Liver (tissue), 9 donors: ENCODE measurements around the gene FNBP1L. TPM values are rescaled to one million over a fixed set of nuclear protein-coding genes. Genes with fewer than 3 reads are reported as not detected.

Experiments used
- DNase-seq: peaks from one replicate; pipeline ENCODE4 v3.0.0-alpha.2; 2017; ENCODE audit warnings: low spot score
- H3K27ac ChIP-seq, 2 donors: one replicate each; pipeline ENCODE4 v1.7.0; 2013; ENCODE audit warnings: inconsistent platforms in 2 of 2, low read length in 2 of 2, control low read depth in 1 of 2, low read depth in 1 of 2, mild to moderate bottlenecking in 1 of 2
- H3K27me3 ChIP-seq, 4 donors: one replicate each; pipeline versions ENCODE4 v1.6.1 to v1.7.0; 2013; ENCODE audit warnings: low read length in 3 of 4, inconsistent platforms in 1 of 4, mild to moderate bottlenecking in 1 of 4, moderate library complexity in 1 of 4; ENCODE audit not compliant: control insufficient read depth in 4 of 4, insufficient read depth in 4 of 4
- H3K36me3 ChIP-seq, 4 donors: one replicate each; pipeline versions ENCODE4 v1.6.1 to v1.7.0; 2013; ENCODE audit warnings: low read length in 3 of 4, mild to moderate bottlenecking in 3 of 4, low read depth in 1 of 4, moderate library complexity in 1 of 4; ENCODE audit not compliant: control insufficient read depth in 4 of 4, insufficient read depth in 3 of 4
- H3K4me1 ChIP-seq, 4 donors: one replicate each; pipeline versions ENCODE4 v1.6.1 to v1.7.0; 2013; ENCODE audit warnings: low read length in 3 of 4, mild to moderate bottlenecking in 3 of 4, moderate library complexity in 1 of 4; ENCODE audit not compliant: control insufficient read depth in 4 of 4, insufficient read depth in 4 of 4
- H3K4me3 ChIP-seq, 3 donors: one replicate each; pipeline versions ENCODE4 v1.6.1 to v1.7.0; 2013; ENCODE audit warnings: low read length in 3 of 3, control low read depth in 1 of 3, low read depth in 1 of 3, mild to moderate bottlenecking in 1 of 3
- H3K9ac ChIP-seq, 2 donors: one replicate each; pipeline ENCODE4 v1.7.0; 2013; ENCODE audit warnings: low read length in 2 of 2, mild to moderate bottlenecking in 2 of 2, moderate library complexity in 2 of 2, control low read depth in 1 of 2, low read depth in 1 of 2
- H3K9me3 ChIP-seq, 4 donors: one replicate each; pipeline versions ENCODE4 v1.6.1 to v1.7.0; 2013; ENCODE audit warnings: low read length in 3 of 4; ENCODE audit not compliant: control insufficient read depth in 4 of 4
- ATF3 ChIP-seq: IDR thresholded peaks from 2 replicates; pipeline ENCODE4 v1.6.1; 2016; ENCODE audit warnings: antibody characterized with exemption
- CTCF ChIP-seq: fragments of 150-350 bp; IDR thresholded peaks from 2 replicates; pipeline ENCODE4 v1.5.1; 2017; ENCODE audit warnings: improper control_type of control experiment, low read depth, low read length; ENCODE audit not compliant: missing input control
- FOXA1 ChIP-seq: IDR thresholded peaks from 2 replicates; pipeline ENCODE4 v1.6.1; 2016; ENCODE audit warnings: antibody characterized with exemption
- FOXA2 ChIP-seq: IDR thresholded peaks from 2 replicates; pipeline ENCODE4 v1.6.1; 2016; ENCODE audit warnings: antibody characterized with exemption
- GABPA ChIP-seq, 2 donors: IDR thresholded peaks in 1 of 2; conservative IDR thresholded peaks in 1 of 2; 2 replicates each; pipeline ENCODE4 v1.6.1; 2016; ENCODE audit warnings: antibody characterized with exemption in 2 of 2, mild to moderate bottlenecking in 1 of 2, moderate library complexity in 1 of 2
- HNF4A ChIP-seq, 2 donors: conservative IDR thresholded peaks; 2 replicates each; pipeline ENCODE4 v1.6.1; 2016; ENCODE audit warnings: antibody characterized with exemption in 2 of 2, mild to moderate bottlenecking in 2 of 2
- HNF4G ChIP-seq: IDR thresholded peaks from 2 replicates; pipeline ENCODE4 v1.6.1; 2016; ENCODE audit warnings: antibody characterized with exemption
- JUND ChIP-seq, 2 donors: IDR thresholded peaks; 2 replicates each; pipeline ENCODE4 v1.6.1; 2016; ENCODE audit warnings: antibody characterized with exemption in 2 of 2
- MAX ChIP-seq: IDR thresholded peaks from 2 replicates; pipeline ENCODE4 v1.6.1; 2016; ENCODE audit warnings: antibody characterized with exemption
- NR2F2 ChIP-seq: IDR thresholded peaks from 2 replicates; pipeline ENCODE4 v1.6.1; 2016; ENCODE audit warnings: antibody characterized with exemption
- RAD21 ChIP-seq, 2 donors: IDR thresholded peaks; 2 replicates each; pipeline ENCODE4 v1.6.1; 2016; ENCODE audit warnings: antibody characterized with exemption in 2 of 2, mild to moderate bottlenecking in 2 of 2
- RXRA ChIP-seq, 2 donors: IDR thresholded peaks; 2 replicates each; pipeline ENCODE4 v1.6.1; 2017 to 2018; ENCODE audit warnings: antibody characterized with exemption in 2 of 2, mild to moderate bottlenecking in 1 of 2
- SP1 ChIP-seq: IDR thresholded peaks from 2 replicates; pipeline ENCODE4 v1.6.1; 2018; ENCODE audit warnings: antibody characterized with exemption, mild to moderate bottlenecking
- YY1 ChIP-seq: IDR thresholded peaks from 2 replicates; pipeline ENCODE4 v1.6.1; 2016; ENCODE audit warnings: antibody characterized with exemption, mild to moderate bottlenecking
- ZBTB33 ChIP-seq: IDR thresholded peaks from 2 replicates; pipeline ENCODE4 v1.6.1; 2016; ENCODE audit warnings: antibody characterized with exemption
- WGBS: extraction: QIAGEN DNeasy Blood & Tissue Kit; methylation state at CpG from one replicate; pipeline ENCODE4 v1.1.7; 2013; 5-methylcytosine and 5-hydroxymethylcytosine counted together
- polyA plus RNA-seq, 2 donors: library from polyadenylated mRNA; stranded (reverse) in 1 of 2; unstranded in 1 of 2; fragments of 200-250 nt in 1 of 2; fragments of >200 nt in 1 of 2; fragmentation: Nextera tagmentation in 1 of 2; extraction: Ambion mirVana in 1 of 2; gene quantifications; one replicate each; pipeline versions ENCODE4 v1.2.1 to v1.2.3, GENCODE V29; 2013 to 2015
- total RNA-seq, 2 donors: library from RNA; depleted of rRNA; stranded (reverse); fragments of >200 nt; gene quantifications; one replicate each; pipeline ENCODE4 v1.2.3, GENCODE V29; 2014
- donor health status: healthy.
- donor health status: healthy.
- donor health status: healthy.
- donor health status: healthy.
- donor health status: healthy.

The FNBP1L gene
- total and polyA plus RNA-seq, 4 donors: 5.3 to 13.5 (median 8.9) TPM

- Histone ChIP-seq H3K9ac (no peak overlapping the region), H3K9me3 (no peaks in the 10 kb centered on the region), H3K4me3 (no peak overlapping the region), H3K36me3 (no peaks in the 10 kb centered on the region), H3K27me3 (no peaks in the 10 kb centered on the region), H3K4me1 (peaks cover 0 to 13% (median 7%) of the 10 kb centered on the region in 4 donors), H3K27ac (no peak overlapping the region)
- no peak for TF ChIP-seq HNF4A (conservative IDR thresholded peaks at IDR 0.05)
- no peak for TF ChIP-seq FOXA2
- no peak for TF ChIP-seq SP1
- no peak for TF ChIP-seq RAD21 (IDR thresholded peaks at IDR 0.05)
- no peak for TF ChIP-seq JUND (IDR thresholded peaks at IDR 0.05)
- TF ChIP-seq YY1: no peak
- no peak for TF ChIP-seq HNF4G
- 89% methylated on average over 1 of the region's 1 CpG for WGBS
- no peak for DNase-seq
Observed at GRCh38 chr1:93528412-93528811, 80.5 kb downstream of the FNBP1L start.

GRCh38 chr1:93531193-93531592, 83.3 kb downstream of the FNBP1L start:
- TF ChIP-seq GABPA (IDR thresholded peaks at IDR 0.05 in 1 of 2, conservative IDR thresholded peaks at IDR 0.05 in 1 of 2) (no peak), HNF4G (peak; percentile 23), FOXA2 (no peak), MAX (no peak), CTCF (no peak), SP1 (peak; percentile 24), JUND (IDR thresholded peaks at IDR 0.05) (no peak), NR2F2 (no peak), RXRA (IDR thresholded peaks at IDR 0.05) (peak in 1 of 2 donors; percentile 11), RAD21 (IDR thresholded peaks at IDR 0.05) (peak in 1 of 2 donors; percentile 17), YY1 (no peak), HNF4A (conservative IDR thresholded peaks at IDR 0.05) (peak; percentile 54 to 71), ZBTB33 (no peak), ATF3 (no peak), FOXA1 (no peak)
- Histone ChIP-seq H3K4me3 (no peak overlapping the region), H3K4me1 (peaks cover 0 to 13% (median 7%) of the 10 kb centered on the region in 4 donors), H3K36me3 (peaks cover 0 to 4% (median 1%) of the 10 kb centered on the region in 4 donors), H3K27ac (no peak overlapping the region), H3K9me3 (no peaks in the 10 kb centered on the region), H3K9ac (no peak overlapping the region), H3K27me3 (no peaks in the 10 kb centered on the region)
- WGBS: 71% methylated on average over 2 of the region's 2 CpGs
- DNase-seq: no peak
